OCI-LY3 (cell line): Measurements from ENCODE around the gene TP53.
"Not testable (repeated sequence)": the region's sequence is repeated elsewhere in the genome, so short reads cannot be mapped to it uniquely, and the experiment has no call there.

Source experiments
- H2AFZ ChIP-seq: fragments of 200-600, 300-600 bp; shearing (Covaris generic); 2 replicates; pipeline ENCODE4 v1.6.0; 2014; ENCODE audit warnings: antibody characterized with exemption, low read depth, low read length
- H3K27ac ChIP-seq: fragments of 200-600, 300-600 bp; sonication (generic); 2 replicates; pipeline ENCODE4 v1.5.1; 2014; ENCODE audit warnings: mild to moderate bottlenecking, low read length, moderate library complexity, mixed read lengths
- H3K27me3 ChIP-seq: fragments of 200-600, 300-600 bp; sonication (generic); 2 replicates; pipeline ENCODE4 v1.6.1; 2014; ENCODE audit warnings: low read depth, low read length, mixed read lengths
- H3K36me3 ChIP-seq: fragments of 200-600, 300-600 bp; sonication (generic); replicated peaks from 2 replicates; pipeline ENCODE3; 2014; ENCODE audit warnings: low read depth, low read length, mixed read lengths
- H3K4me1 ChIP-seq: fragments of 300-600, 200-600 bp; sonication (generic); 2 replicates; pipeline ENCODE4 v1.6.1; 2014; ENCODE audit warnings: low read length, mixed read lengths
- H3K4me2 ChIP-seq: fragments of 200-600, 300-600 bp; sonication (generic); 2 replicates; pipeline ENCODE4 v1.6.1; 2014; ENCODE audit warnings: low read length, mixed read lengths
- H3K4me3 ChIP-seq: fragments of 300-600, 200-600 bp; sonication (generic); 2 replicates; pipeline ENCODE4 v1.5.1; 2014; ENCODE audit warnings: antibody characterized with exemption, mild to moderate bottlenecking, low read length, moderate library complexity
- H3K79me2 ChIP-seq: fragments of 300-600, 200-600 bp; shearing (Covaris generic); 2 replicates; pipeline ENCODE4 v1.6.1; 2014; ENCODE audit warnings: mild to moderate bottlenecking, low read length, mixed read lengths
- H3K9ac ChIP-seq: fragments of 300-600, 200-600 bp; shearing (Covaris generic); 2 replicates; pipeline ENCODE4 v1.6.0; 2014; ENCODE audit warnings: mild to moderate bottlenecking, low read length, moderate library complexity
- H3K9me3 ChIP-seq: fragments of 200-600, 300-600 bp; shearing (Covaris generic); 2 replicates; pipeline ENCODE4 v1.6.1; 2014; ENCODE audit warnings: low read length, mixed read lengths; ENCODE audit not compliant: insufficient read depth
- H4K20me1 ChIP-seq: fragments of 200-600, 300-600 bp; sonication (generic); 2 replicates; pipeline ENCODE4 v1.6.1; 2016; ENCODE audit warnings: low read length, mixed read lengths; ENCODE audit not compliant: insufficient read depth
- CTCF ChIP-seq: fragments of 200-600, 300-600 bp; sonication (generic); IDR thresholded peaks from 2 replicates; pipeline ENCODE4 v1.5.1; 2014; ENCODE audit warnings: antibody characterized with exemption, low read length, low read depth
- EZH2phosphoT487 ChIP-seq: fragments of 200-600 bp; shearing (Covaris generic); IDR thresholded peaks from 2 replicates; pipeline ENCODE4 v1.6.1; 2018; ENCODE audit warnings: antibody characterized with exemption, mixed run types, low read depth

The TP53 gene

GRCh38 chr17:7647018-7647417 lies 40.3 kb downstream of the TP53 start:
- Histone ChIP-seq H2AFZ (no peak overlapping the region), H3K27me3 (no peaks in the 10 kb centered on the region), H3K79me2 (no peaks in the 10 kb centered on the region), H3K4me1 (peaks cover 4% of the 10 kb centered on the region; the same call in 1 of the 2 replicates), H4K20me1 (no peaks in the 10 kb centered on the region), H3K9me3 (no peaks in the 10 kb centered on the region), H3K4me3 (no peak overlapping the region), H3K27ac (no peak overlapping the region), H3K4me2 (no peak overlapping the region), H3K36me3 (no peaks in the 10 kb centered on the region), H3K9ac (no peak overlapping the region)
- TF ChIP-seq CTCF (no peak), EZH2phosphoT487 (no peak)

- H3K4me3 ChIP-seq, result no peak overlapping the region
- H3K27ac ChIP-seq, result no peak overlapping the region
- H3K9ac ChIP-seq, result no peak overlapping the region
- H3K4me1 ChIP-seq, result peaks cover 4% of the 10 kb centered on the region; the same call in 1 of the 2 replicates
- TF ChIP-seq EZH2phosphoT487, result no peak
- H3K4me2 ChIP-seq, result no peak overlapping the region
- H4K20me1 ChIP-seq, result no peaks in the 10 kb centered on the region
- no peaks in the 10 kb centered on the region for H3K27me3 ChIP-seq
- H3K36me3 ChIP-seq, result no peaks in the 10 kb centered on the region
- H3K9me3 ChIP-seq, result no peaks in the 10 kb centered on the region
- no peak overlapping the region for H2AFZ ChIP-seq
- no peaks in the 10 kb centered on the region for H3K79me2 ChIP-seq
These were observed 40.8 kb downstream of the TP53 start for GRCh38 chr17:7646457-7646856.

DNA sequence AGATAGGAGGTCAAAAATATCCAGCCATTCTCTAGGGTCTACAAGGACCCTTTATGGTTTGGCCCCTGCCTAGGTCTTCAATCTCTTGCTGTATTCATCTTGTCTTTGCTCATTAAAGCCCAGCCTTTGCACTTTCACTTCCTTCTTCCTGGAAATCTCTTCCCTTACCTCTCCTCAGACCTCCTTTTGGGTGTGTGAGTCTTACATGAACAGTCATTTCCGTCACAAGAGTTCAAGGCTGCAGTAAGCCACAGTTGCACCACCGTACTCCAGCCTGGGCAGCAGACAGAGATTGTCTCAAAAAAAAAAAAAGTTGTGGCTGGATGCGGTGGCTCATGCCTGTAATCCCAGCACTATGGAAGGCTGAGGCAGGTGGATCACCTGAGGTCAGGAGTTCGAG lies 42.5 kb downstream of the TP53 start:
- no peaks in the 10 kb centered on the region for H4K20me1 ChIP-seq
- no peaks in the 10 kb centered on the region for H3K79me2 ChIP-seq
- H3K9ac ChIP-seq, result no peak overlapping the region
- no peak overlapping the region for H2AFZ ChIP-seq
- no peak overlapping the region for H3K27ac ChIP-seq
- no peak overlapping the region for H3K4me2 ChIP-seq
- no peak overlapping the region for H3K4me3 ChIP-seq
- TF ChIP-seq EZH2phosphoT487 (no peak), CTCF (no peak)
- H3K27me3 ChIP-seq, result no peaks in the 10 kb centered on the region
- no peaks in the 10 kb centered on the region for H3K9me3 ChIP-seq
- H3K4me1 ChIP-seq, result peaks cover 4% of the 10 kb centered on the region; the same call in 1 of the 2 replicates
- H3K36me3 ChIP-seq, result no peaks in the 10 kb centered on the region

GRCh38 chr17:7641635-7642034 lies 45.7 kb downstream of the TP53 start:
- H3K27ac ChIP-seq, H3K9ac ChIP-seq, H3K4me2 ChIP-seq, H4K20me1 ChIP-seq, H3K4me1 ChIP-seq, H3K4me3 ChIP-seq, H2AFZ ChIP-seq, H3K79me2 ChIP-seq, H3K36me3 ChIP-seq, H3K27me3 ChIP-seq, H3K9me3 ChIP-seq: not testable (repeated sequence)

- no peaks in the 10 kb centered on the region for H3K27me3 ChIP-seq
- H3K9ac ChIP-seq, result no peak overlapping the region
- no peak overlapping the region for H3K4me2 ChIP-seq
- H3K4me3 ChIP-seq, result no peak overlapping the region
- H4K20me1 ChIP-seq, result no peaks in the 10 kb centered on the region
- H3K9me3 ChIP-seq, result no peaks in the 10 kb centered on the region
- H2AFZ ChIP-seq, result no peak overlapping the region
- no peaks in the 10 kb centered on the region for H3K79me2 ChIP-seq
- no peaks in the 10 kb centered on the region for H3K36me3 ChIP-seq
- no peak overlapping the region for H3K27ac ChIP-seq
- no peak for TF ChIP-seq CTCF
- no peak for TF ChIP-seq EZH2phosphoT487
- peaks cover 4% of the 10 kb centered on the region; the same call in 1 of the 2 replicates for H3K4me1 ChIP-seq
These were observed 46.5 kb downstream of the TP53 start for GRCh38 chr17:7640783-7641182.
